Measurements from ENCODE around the gene FOXK1. TPM values are rescaled to one million over a fixed set of nuclear protein-coding genes. Genes with fewer than 3 reads are reported as not detected.

FOXK1 gene
- total RNA-seq, 6 experiments from 2014 or later, result 3.8 to 8.4 (median 6.9) TPM

DNA sequence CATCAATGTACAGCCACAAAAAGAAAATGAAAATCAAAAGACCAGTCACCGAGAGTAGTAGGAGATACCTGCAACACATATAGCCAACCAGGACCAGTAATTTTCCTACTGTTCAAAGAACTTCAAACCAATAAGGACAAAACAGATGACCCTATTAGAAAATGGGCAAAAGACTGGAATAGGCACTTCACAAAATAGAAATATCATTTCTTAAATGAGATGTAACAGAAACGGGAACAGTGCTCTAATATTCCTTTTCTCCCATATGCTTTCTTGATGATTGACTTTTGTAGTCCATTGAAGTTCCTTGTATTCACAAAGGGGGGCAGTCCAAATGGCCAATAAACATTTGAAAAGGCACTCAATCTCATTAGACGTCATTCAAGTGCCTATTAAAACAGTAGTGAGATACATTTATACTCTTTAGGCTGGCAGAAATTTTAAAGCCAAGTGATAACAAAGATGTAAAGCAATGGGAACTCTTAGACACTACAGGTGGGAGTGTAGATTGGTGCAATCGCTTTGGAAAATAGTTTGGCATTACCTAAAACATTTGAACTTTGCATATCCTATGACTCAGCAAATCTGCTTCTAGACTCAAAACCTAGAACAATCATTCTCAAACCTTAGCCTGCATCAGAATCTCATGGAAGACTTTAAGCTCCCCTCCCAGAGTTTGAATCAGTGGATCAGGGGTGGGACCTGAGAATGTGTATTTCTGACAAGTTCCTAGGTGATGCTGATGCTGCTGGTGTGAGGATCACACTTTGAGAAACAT, 24.3 kb upstream of the FOXK1 start:
- H3K4me3 ChIP-seq, result no peak overlapping the region
- no peak for ATAC-seq
- no peaks in the 10 kb centered on the region for H3K4me1 ChIP-seq
- H3K9me3 ChIP-seq, result no peaks in the 10 kb centered on the region
- TF ChIP-seq, protein P1, sequence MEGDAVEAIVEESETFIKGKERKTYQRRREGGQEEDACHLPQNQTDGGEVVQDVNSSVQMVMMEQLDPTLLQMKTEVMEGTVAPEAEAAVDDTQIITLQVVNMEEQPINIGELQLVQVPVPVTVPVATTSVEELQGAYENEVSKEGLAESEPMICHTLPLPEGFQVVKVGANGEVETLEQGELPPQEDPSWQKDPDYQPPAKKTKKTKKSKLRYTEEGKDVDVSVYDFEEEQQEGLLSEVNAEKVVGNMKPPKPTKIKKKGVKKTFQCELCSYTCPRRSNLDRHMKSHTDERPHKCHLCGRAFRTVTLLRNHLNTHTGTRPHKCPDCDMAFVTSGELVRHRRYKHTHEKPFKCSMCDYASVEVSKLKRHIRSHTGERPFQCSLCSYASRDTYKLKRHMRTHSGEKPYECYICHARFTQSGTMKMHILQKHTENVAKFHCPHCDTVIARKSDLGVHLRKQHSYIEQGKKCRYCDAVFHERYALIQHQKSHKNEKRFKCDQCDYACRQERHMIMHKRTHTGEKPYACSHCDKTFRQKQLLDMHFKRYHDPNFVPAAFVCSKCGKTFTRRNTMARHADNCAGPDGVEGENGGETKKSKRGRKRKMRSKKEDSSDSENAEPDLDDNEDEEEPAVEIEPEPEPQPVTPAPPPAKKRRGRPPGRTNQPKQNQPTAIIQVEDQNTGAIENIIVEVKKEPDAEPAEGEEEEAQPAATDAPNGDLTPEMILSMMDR (IDR thresholded peaks at IDR 0.05), result no peak
- no peak for TF ChIP-seq POLR2A (IDR thresholded peaks at IDR 0.05)
- intact Hi-C loops (cut with DNase I), result no loop called here
- H3K27ac ChIP-seq, result no peak overlapping the region
- no peaks in the 10 kb centered on the region for H3K36me3 ChIP-seq
- no peaks in the 10 kb centered on the region for H3K27me3 ChIP-seq
- no peak for DNase-seq
- WGBS (ENCODE audit: insufficient coverage, low coverage, low lambda C conversion rate, missing lambda C conversion rate), result 66% methylated on average over 4 of the region's 4 CpGs

DNA sequence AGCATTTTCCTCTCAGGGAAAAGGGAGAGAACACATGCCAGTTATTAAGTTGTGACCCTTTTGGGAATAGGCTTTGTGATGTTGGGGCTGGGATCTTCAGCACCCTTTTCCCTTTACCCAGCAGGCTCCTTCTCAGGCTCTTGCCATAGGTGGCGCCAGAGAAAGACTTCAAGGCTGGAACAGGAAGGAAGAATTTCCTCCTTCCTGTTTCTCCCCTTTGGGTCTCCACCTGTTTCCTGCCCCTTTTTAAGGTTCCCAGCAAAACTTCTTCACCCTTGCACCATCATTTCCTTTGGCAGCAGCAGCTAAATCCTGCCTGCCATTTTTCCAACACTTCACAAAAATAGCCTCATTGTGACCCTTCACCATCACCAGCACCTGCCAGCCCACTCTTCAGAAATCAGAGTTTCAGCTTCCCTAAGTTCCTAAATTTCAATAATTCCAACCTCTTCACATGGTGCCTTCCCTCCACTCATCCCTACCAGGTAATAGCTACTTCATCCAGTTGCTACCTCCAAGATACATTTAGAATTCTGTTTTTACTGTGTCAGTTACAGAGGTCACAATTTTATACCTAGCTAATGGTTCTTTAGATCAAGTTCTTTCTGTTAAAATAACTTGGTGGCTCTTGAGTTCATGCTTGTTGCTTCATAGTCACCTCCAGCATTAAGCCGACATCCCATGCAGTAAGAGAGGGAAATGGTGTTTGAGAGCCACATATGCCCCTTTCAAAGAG, 22.4 kb upstream of the FOXK1 start:
- H3K27ac ChIP-seq, result no peak overlapping the region
- H3K4me3 ChIP-seq, result no peak overlapping the region
- H3K9me3 ChIP-seq, result no peaks in the 10 kb centered on the region
- intact Hi-C loops (cut with DNase I), result no loop called here
- H3K36me3 ChIP-seq, result no peaks in the 10 kb centered on the region
- no peaks in the 10 kb centered on the region for H3K4me1 ChIP-seq
- TF ChIP-seq, protein P1 (IDR thresholded peaks at IDR 0.05), result no peak
- TF ChIP-seq POLR2A (IDR thresholded peaks at IDR 0.05), result no peak
- ATAC-seq, result no peak
- no peaks in the 10 kb centered on the region for H3K27me3 ChIP-seq
- WGBS (ENCODE audit: insufficient coverage, low coverage, low lambda C conversion rate, missing lambda C conversion rate), result 46% methylated on average over 2 of the region's 2 CpGs
- DNase-seq, result no peak

DNA sequence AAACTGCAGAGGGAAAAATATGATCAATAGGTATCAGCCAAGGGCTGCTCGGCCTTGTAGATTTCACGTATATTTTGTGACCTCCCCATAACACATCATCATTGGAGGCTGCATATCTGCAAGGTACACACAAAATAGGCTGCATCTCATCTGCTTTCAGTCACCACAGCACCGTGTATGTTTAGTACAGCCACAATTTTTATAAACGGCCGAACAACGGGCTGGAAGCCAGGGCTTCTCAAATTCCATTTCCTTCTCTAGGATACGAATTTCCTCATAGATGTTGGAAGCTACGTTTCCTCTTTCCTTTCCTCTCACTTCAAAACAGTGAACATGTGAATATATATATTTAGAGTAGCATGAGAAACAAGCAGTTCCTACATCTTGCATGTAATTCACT, 20.2 kb upstream of the FOXK1 start:
- TF ChIP-seq, protein P1 (IDR thresholded peaks at IDR 0.05), result no peak
- no peak for TF ChIP-seq POLR2A (IDR thresholded peaks at IDR 0.05)
- Histone ChIP-seq H3K9me3 (no peaks in the 10 kb centered on the region), H3K4me3 (no peak overlapping the region), H3K27ac (no peak overlapping the region), H3K27me3 (no peaks in the 10 kb centered on the region), H3K4me1 (no peaks in the 10 kb centered on the region), H3K36me3 (no peaks in the 10 kb centered on the region)
- no peak for ATAC-seq
- WGBS (ENCODE audit: insufficient coverage, low coverage, low lambda C conversion rate, missing lambda C conversion rate), result 50% methylated on average over 8 of the region's 8 CpGs
- DNase-seq, result no peak
- intact Hi-C loops (cut with DNase I), result no loop called here

DNA sequence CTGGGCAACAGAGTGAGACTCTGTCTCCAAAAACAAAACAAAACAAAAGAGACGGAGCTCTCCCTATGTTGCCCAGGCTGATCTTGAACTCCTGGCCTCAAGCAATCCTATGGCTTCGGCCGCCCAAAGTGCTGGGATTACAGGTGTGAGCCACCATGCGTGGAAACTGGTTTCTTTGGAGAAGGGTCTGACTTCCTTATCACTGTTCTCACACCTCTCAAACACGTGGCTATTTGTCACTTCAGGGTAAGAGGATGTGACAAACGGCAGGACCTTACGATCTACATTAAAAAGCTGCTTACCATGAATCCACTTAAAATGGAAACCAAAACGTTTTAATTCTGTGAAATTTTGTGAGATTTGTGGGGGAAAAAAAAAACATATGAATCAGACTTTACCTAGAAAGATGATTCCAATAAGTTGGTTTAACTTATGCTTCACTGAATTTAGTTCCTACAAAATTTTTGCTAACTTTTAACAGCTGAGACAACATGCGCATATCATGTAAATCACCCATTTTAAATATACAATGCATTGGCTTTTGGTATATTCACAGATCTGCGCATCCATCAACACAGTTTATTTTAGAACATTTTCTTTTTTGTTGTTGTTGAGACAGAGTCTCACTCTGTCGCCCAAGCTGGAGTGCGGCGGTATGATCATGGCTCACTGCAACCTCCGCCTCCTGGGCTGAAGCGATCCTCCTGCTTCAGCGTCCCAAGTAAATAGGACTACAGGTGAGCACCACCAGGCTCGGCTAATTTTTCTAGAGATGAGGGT, 18.7 kb upstream of the FOXK1 start:
- no peak for ATAC-seq

More for the DNA sequence above, 18.7 kb upstream of the FOXK1 start:
- WGBS (ENCODE audit: insufficient coverage, low coverage, low lambda C conversion rate, missing lambda C conversion rate), result 63% methylated on average over 10 of the region's 17 CpGs
- intact Hi-C loops (cut with DNase I), result no loop called here
- no peak for DNase-seq
- TF ChIP-seq, protein P1 (IDR thresholded peaks at IDR 0.05), result no peak
- no peak for TF ChIP-seq POLR2A (IDR thresholded peaks at IDR 0.05)
- no peaks in the 10 kb centered on the region for H3K27me3 ChIP-seq
- H3K9me3 ChIP-seq, result no peaks in the 10 kb centered on the region
- no peaks in the 10 kb centered on the region for H3K4me1 ChIP-seq
- H3K27ac ChIP-seq, result no peak overlapping the region
- no peaks in the 10 kb centered on the region for H3K36me3 ChIP-seq
- H3K4me3 ChIP-seq, result no peak overlapping the region

Measured in right lobe of liver (tissue), 6 donors.